DND-41 (cell line): ENCODE data around the gene HSCB.

ENCODE experiments used
- EZH2 ChIP-seq: IDR thresholded peaks from 3 replicates; pipeline ENCODE4 v1.6.1; 2012; ENCODE audit warnings: borderline replicate concordance, low read depth, mild to moderate bottlenecking, moderate library complexity, low read length, inconsistent platforms; ENCODE audit not compliant: severe bottlenecking
- TF ChIP-seq, protein P1 (sequence below): IDR thresholded peaks from 2 replicates; pipeline ENCODE4 v1.5.1; 2012; ENCODE audit warnings: borderline replicate concordance, low read length, moderate library complexity, mild to moderate bottlenecking; ENCODE audit not compliant: poor library complexity, severe bottlenecking; ENCODE audit errors: extremely low read depth

DNA sequence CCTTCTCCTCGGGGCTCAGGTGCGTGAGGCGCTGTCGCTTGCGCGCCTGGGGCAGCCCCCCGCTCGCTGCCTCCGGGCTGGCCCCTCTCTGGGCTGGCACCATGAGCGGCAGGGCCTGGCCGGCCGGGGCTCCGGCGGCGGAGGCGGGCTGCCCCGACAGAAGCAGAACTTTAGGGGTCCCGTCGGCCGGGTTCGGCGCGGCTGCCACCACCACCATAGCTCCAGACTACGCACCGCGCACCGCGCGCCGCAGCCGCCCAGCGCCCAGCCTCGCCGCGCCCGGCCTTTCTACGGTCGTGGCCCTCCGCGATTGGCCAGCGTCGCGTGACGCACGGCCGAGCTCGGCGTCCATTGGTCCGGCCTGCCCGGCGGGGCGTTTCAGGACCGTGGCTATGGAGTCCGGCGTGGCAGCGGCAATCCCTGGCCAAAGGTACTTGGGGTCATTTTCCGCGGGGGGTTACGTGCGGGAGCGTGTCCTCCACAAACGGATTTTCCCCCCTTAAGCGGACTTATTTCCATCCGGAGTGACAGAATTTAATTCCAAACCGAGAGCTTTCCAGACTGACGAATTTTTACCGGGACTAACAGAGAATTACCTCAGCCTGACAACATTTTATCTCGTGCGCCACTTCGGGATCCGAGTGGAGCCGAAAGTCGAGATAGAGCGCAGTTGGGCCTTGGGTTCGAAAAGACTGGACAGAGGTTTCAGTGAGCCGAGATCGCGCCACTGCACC, 58.6 kb downstream of the HSCB start, which contains the start of gene XBP1:
- TF ChIP-seq, protein P1, sequence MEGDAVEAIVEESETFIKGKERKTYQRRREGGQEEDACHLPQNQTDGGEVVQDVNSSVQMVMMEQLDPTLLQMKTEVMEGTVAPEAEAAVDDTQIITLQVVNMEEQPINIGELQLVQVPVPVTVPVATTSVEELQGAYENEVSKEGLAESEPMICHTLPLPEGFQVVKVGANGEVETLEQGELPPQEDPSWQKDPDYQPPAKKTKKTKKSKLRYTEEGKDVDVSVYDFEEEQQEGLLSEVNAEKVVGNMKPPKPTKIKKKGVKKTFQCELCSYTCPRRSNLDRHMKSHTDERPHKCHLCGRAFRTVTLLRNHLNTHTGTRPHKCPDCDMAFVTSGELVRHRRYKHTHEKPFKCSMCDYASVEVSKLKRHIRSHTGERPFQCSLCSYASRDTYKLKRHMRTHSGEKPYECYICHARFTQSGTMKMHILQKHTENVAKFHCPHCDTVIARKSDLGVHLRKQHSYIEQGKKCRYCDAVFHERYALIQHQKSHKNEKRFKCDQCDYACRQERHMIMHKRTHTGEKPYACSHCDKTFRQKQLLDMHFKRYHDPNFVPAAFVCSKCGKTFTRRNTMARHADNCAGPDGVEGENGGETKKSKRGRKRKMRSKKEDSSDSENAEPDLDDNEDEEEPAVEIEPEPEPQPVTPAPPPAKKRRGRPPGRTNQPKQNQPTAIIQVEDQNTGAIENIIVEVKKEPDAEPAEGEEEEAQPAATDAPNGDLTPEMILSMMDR, result no peak
- no peak for TF ChIP-seq EZH2
